Measurements from ENCODE around the gene CD226.
"Not testable (repeated sequence)": the region's sequence is repeated elsewhere in the genome, so short reads cannot be mapped to it uniquely, and the experiment has no call there.

DNA sequence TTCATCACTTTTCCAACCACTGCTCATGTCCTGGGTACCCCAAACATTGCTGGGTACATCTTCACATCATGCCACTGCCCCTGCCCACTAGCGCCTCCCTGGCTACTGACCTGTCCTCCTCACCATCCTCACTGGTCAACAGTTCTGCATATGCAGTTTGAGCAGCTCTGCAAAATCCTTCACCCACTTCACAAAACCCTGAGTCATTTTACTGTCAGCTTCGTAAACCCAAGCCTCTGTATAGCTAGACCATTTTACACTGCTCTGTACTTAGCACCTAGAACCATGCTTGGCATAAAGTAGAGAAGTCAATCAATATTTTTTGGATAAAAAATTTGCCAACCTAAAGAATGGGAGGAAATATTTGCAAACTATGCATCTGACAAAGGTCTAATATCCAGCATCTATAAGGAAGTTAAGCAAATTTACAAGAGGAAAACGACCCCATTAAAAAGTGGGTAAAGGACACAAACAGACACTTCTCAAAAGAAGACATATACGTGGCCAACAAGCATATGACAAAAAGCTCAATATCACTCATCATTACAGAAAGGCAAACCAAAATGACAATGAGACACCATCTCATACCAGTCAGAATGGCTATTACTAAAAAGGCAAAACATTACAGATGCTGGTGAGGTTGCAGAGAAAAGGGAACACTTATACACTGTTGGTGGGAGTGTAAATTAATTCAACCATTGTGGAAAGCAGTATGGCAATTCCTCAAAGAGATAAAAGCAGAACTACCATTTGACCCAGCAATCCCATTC is 48.3 kb downstream of the CD226 start:
- not testable (repeated sequence) for TF ChIP-seq CTCF, POLR2A, POLR2AphosphoS5 (IDR thresholded peaks at IDR 0.05)
